Vagina (tissue), 2 donors: ENCODE results near the gene LPP. TPM values are rescaled to one million over a fixed set of nuclear protein-coding genes. Genes with fewer than 3 reads are reported as not detected.

Experiments
- DNase-seq, 2 donors: peaks; one replicate each; pipeline ENCODE4 v3.0.0-alpha.2; 2017; ENCODE audit errors: extremely low spot score in 2 of 2
- H3K27ac ChIP-seq: fragments of 200-600 bp; sonication (generic); one replicate; pipeline ENCODE4 v1.5.1; 2019
- H3K27me3 ChIP-seq: fragments of 200-600 bp; sonication (generic); one replicate; pipeline ENCODE4 v1.5.1; 2019
- H3K36me3 ChIP-seq, 2 donors: fragments of 200-600 bp; sonication (generic); one replicate each; pipeline ENCODE4 v1.5.1; 2017 to 2019
- H3K4me1 ChIP-seq: fragments of 200-600 bp; sonication (generic); one replicate; pipeline ENCODE4 v1.5.1; 2019
- H3K4me3 ChIP-seq, 2 donors: fragments of 200-600 bp; sonication (generic); 1 replicate in 1 of 2; 2 replicates in 1 of 2; pipeline ENCODE4 v1.5.1; 2016 to 2019
- H3K9me3 ChIP-seq: fragments of 200-600 bp; sonication (generic); one replicate; pipeline ENCODE4 v1.5.1; 2019
- POLR2A ChIP-seq, 2 donors: fragments of 450-650 bp; IDR thresholded peaks; one replicate each; pipeline ENCODE4 v1.6.1; 2017; ENCODE audit warnings: antibody characterized with exemption in 2 of 2, mild to moderate bottlenecking in 2 of 2, moderate library complexity in 2 of 2
- POLR2AphosphoS5 ChIP-seq, 2 donors: sonication (generic); formaldehyde crosslinking; IDR thresholded peaks; one replicate each; pipeline ENCODE4 v1.9.0; 2017; ENCODE audit warnings: antibody characterized with exemption in 2 of 2, mild to moderate bottlenecking in 2 of 2, low read depth in 1 of 2; ENCODE audit not compliant: insufficient read depth in 1 of 2
- intact Hi-C: fragments of 100-400 bp; cut with DNase I; formaldehyde crosslinking; loops from one replicate; pipeline ENCODE4 v1.15.1; 2023
- total RNA-seq: library from RNA; depleted of rRNA; stranded (reverse); fragments of >200 nt; gene quantifications from one replicate; pipeline ENCODE4 v1.2.3, GENCODE V29; 2016
- TF ChIP-seq, protein P1 (sequence below), 3 experiments: fragments of 450-650 bp in 2 of 3; fragments of 200-600 bp in 1 of 3; sonication (generic) in 1 of 3; IDR thresholded peaks; one replicate each; pipeline ENCODE4 v1.5.1; 2017 to 2019; ENCODE audit warnings: antibody characterized with exemption in 3 of 3, mild to moderate bottlenecking in 2 of 3, moderate library complexity in 2 of 3

The LPP gene
- total RNA-seq, 1 donor from 2014 or later, result 248 TPM

GRCh38 chr3:188304501-188304900 is 150.5 kb downstream of the LPP start:
- no peaks in the 10 kb centered on the region for H3K9me3 ChIP-seq
- H3K4me3 ChIP-seq, result no peak overlapping the region
- no peak overlapping the region for H3K27ac ChIP-seq
- no peaks in the 10 kb centered on the region for H3K27me3 ChIP-seq
- DNase-seq, result no peak
- H3K36me3 ChIP-seq, result no peaks in the 10 kb centered on the region
- intact Hi-C loops, result no loop called here
- peaks cover 11% of the 10 kb centered on the region for H3K4me1 ChIP-seq
- TF ChIP-seq POLR2AphosphoS5 (IDR thresholded peaks at IDR 0.05; ENCODE audit: insufficient read depth in 1 of 2, low read depth in 1 of 2), result no peak

- no peak for DNase-seq
- Histone ChIP-seq H3K27ac (no peak overlapping the region), H3K9me3 (no peaks in the 10 kb centered on the region), H3K4me1 (peaks cover 9% of the 10 kb centered on the region), H3K27me3 (no peaks in the 10 kb centered on the region), H3K36me3 (no peaks in the 10 kb centered on the region), H3K4me3 (no peak overlapping the region)
- intact Hi-C loops, result no loop called here
- TF ChIP-seq, protein P1, sequence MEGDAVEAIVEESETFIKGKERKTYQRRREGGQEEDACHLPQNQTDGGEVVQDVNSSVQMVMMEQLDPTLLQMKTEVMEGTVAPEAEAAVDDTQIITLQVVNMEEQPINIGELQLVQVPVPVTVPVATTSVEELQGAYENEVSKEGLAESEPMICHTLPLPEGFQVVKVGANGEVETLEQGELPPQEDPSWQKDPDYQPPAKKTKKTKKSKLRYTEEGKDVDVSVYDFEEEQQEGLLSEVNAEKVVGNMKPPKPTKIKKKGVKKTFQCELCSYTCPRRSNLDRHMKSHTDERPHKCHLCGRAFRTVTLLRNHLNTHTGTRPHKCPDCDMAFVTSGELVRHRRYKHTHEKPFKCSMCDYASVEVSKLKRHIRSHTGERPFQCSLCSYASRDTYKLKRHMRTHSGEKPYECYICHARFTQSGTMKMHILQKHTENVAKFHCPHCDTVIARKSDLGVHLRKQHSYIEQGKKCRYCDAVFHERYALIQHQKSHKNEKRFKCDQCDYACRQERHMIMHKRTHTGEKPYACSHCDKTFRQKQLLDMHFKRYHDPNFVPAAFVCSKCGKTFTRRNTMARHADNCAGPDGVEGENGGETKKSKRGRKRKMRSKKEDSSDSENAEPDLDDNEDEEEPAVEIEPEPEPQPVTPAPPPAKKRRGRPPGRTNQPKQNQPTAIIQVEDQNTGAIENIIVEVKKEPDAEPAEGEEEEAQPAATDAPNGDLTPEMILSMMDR (IDR thresholded peaks at IDR 0.05), result no peak
- TF ChIP-seq POLR2A (IDR thresholded peaks at IDR 0.05) (no peak), POLR2AphosphoS5 (IDR thresholded peaks at IDR 0.05; ENCODE audit: insufficient read depth in 1 of 2, low read depth in 1 of 2) (no peak)
Measured at GRCh38 chr3:188305220-188305619, 151.3 kb downstream of the LPP start.

DNA sequence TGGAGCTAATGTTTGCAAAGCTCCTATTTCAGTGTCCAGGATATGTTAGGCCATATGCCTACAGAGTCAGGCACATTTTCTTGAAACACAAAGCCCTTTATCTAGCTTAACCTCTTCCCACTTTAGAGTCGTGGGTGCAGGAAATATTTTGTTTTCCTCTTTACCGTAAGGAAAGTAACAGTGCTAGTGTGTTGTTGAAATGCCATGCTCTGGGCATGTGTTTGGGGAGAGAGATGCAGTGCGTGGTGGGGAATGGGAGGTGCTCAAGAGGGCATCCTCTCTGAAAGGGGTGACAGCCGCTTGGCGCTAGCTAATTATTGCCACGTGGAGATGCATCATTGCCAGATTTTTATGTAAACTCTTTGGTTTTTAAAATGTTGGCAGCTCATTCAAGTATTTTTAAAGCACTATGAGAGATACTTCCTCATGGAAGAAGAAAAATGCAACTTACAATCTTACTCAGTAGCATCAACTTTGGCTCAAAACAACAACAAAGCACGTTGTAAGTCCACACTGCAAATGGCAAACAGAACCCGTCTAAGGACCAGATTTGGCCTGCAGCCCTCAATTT is 152.6 kb downstream of the LPP start:
- Histone ChIP-seq H3K27me3 (no peaks in the 10 kb centered on the region), H3K4me1 (peaks cover 9% of the 10 kb centered on the region), H3K9me3 (no peaks in the 10 kb centered on the region), H3K27ac (no peak overlapping the region), H3K36me3 (no peaks in the 10 kb centered on the region), H3K4me3 (no peak overlapping the region)
- no peak for DNase-seq
- TF ChIP-seq POLR2A (IDR thresholded peaks at IDR 0.05), result no peak
- TF ChIP-seq POLR2AphosphoS5 (IDR thresholded peaks at IDR 0.05; ENCODE audit: insufficient read depth in 1 of 2, low read depth in 1 of 2), result no peak
- TF ChIP-seq, protein P1 (IDR thresholded peaks at IDR 0.05), result no peak
- intact Hi-C loops, result no loop called here

GRCh38 chr3:188309437-188310269 is 155.7 kb downstream of the LPP start:
- no peak overlapping the region for H3K27ac ChIP-seq
- DNase-seq, result no peak
- H3K4me1 ChIP-seq, result peaks cover 9% of the 10 kb centered on the region
- H3K4me3 ChIP-seq, result no peak overlapping the region
- intact Hi-C loops, result no loop called here
- H3K27me3 ChIP-seq, result no peaks in the 10 kb centered on the region
- TF ChIP-seq POLR2AphosphoS5 (IDR thresholded peaks at IDR 0.05; ENCODE audit: insufficient read depth in 1 of 2, low read depth in 1 of 2), result no peak
- TF ChIP-seq, protein P1 (IDR thresholded peaks at IDR 0.05), result no peak
- no peaks in the 10 kb centered on the region for H3K36me3 ChIP-seq
- H3K9me3 ChIP-seq, result no peaks in the 10 kb centered on the region

- Histone ChIP-seq H3K9me3 (no peaks in the 10 kb centered on the region), H3K27ac (no peak overlapping the region), H3K4me1 (peaks cover 9% of the 10 kb centered on the region), H3K4me3 (no peak overlapping the region), H3K36me3 (no peaks in the 10 kb centered on the region), H3K27me3 (no peaks in the 10 kb centered on the region)
- no peak for DNase-seq
- TF ChIP-seq, protein P1 (IDR thresholded peaks at IDR 0.05), result no peak
- TF ChIP-seq POLR2A (IDR thresholded peaks at IDR 0.05) (no peak), POLR2AphosphoS5 (IDR thresholded peaks at IDR 0.05; ENCODE audit: insufficient read depth in 1 of 2, low read depth in 1 of 2) (no peak)
- intact Hi-C loops, result no loop called here
Measured at GRCh38 chr3:188310270-188310710, 156.3 kb downstream of the LPP start.
